Kasumi-1 (cell line): ENCODE results near the gene SEC24B.
"Not testable (repeated sequence)": the region's sequence is repeated elsewhere in the genome, so short reads cannot be mapped to it uniquely, and the experiment has no call there.

Experiments
- DNase-seq, 2 experiments: peaks; one replicate each; lab custom pipeline; 2025; lab: John Stamatoyannopoulos, UW

Gene SEC24B

GRCh38 chr4:109506890-109507289 is 73.3 kb downstream of the SEC24B start:
- no peak for DNase-seq

DNA sequence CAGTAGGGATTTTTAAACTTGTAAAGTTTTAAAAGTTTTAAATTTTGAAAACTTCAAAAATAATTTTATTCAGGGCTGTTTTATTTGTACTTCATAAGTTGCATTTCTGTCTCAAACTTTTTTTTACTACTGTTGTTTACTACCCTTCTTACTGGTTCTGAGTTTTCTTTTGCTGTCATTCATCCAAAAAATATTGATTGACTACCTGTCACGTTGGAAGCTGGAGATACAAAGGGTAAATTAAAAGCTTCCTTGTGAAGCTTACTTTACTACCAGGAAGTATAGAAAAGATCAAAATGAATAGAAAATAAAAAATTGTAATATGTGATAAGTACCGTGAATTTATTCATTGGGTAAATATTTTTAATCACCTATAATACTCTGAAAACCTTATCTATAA is 77.1 kb downstream of the SEC24B start:
- DNase-seq, result no peak

- no peak for DNase-seq
These were observed 77.8 kb downstream of the SEC24B start for GRCh38 chr4:109511414-109511813.

- not testable (repeated sequence) for DNase-seq
These were observed 79.8 kb downstream of the SEC24B start for GRCh38 chr4:109513368-109513767.

DNA sequence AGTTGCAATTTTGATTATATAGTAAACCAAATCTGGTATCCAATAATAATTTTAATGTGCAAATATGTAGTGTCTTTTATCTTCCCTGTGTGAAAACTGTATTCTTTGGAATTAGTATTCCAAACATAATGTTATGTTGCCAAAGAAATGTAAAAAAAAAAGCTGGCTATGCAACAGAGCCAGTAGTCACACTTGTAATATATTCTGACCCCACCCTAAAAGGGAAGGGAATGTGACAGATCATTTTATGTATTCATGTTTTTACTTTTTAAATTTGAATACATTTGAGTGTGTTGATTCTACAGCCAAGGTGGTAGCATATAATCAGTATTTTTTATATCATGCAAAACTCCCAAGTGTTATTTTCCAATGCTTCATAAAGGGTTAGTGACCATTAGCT is 98.6 kb downstream of the SEC24B start:
- no peak for DNase-seq

DNA sequence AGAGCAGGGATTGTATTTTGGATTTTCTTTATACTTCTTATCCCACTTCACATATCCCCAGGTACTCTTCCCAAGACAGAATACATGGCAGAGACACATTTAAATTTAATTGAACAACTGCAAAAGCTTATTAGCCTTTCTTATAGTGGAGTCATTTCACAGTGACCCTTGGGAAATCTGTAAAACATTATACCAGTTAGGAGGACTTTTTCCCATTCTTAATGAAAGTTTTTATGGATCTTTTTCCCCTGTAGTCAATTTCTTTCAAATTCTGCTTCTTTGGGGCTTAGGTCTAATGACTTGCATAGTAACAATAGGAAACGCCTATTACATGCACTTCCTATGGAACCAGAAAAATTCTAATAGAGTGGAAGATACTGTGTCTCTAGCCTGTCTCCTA is 111.8 kb downstream of the SEC24B start:
- DNase-seq, result no peak

DNA sequence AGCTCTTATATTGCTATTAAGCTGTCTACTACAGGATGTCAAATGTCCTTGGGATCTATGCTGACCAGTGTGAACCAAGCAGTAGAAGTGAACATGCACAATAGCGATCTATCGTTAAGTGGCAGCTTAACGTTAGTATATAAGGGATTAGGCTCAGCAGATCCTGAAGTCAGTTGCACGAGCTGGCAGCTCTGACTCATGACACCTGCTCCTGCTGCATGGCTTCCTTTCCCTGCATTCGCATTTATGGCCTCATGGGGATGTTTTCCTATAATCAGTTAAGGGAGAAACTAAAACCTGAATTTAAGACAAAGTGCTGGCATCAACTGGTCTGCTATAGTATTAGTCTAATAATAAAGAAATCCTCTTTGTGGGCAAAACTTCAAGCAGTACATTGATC is 113.8 kb downstream of the SEC24B start:
- no peak for DNase-seq

GRCh38 chr4:109548655-109549054 is 115.0 kb downstream of the SEC24B start:
- peak; percentile 72 to 85 for DNase-seq

- DNase-seq, result no peak
These were observed 118.6 kb downstream of the SEC24B start for GRCh38 chr4:109552237-109552636.

GRCh38 chr4:109553130-109553529 is 119.5 kb downstream of the SEC24B start:
- DNase-seq, result no peak

DNA sequence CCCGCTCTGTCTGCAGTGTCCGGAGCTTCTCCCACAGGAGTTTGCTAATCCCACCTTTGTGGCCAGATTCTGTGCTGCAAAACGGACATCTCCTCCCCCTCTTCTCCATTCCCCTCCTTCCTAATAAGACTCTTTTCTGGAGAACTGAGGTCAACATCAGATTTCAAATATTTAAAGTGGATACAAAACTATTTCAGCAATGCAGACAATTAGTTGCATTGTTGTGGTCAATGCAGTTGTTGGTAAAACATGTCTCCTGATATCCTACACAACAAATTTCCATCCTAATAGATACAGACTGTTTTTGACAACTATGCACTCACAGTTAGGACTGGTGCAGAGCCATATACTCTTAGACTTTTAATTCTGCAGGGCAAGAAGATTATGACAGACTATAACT is 121.4 kb downstream of the SEC24B start:
- no peak for DNase-seq

- no peak for DNase-seq
These were observed 123.8 kb downstream of the SEC24B start for GRCh38 chr4:109557433-109557832.

GRCh38 chr4:109558095-109558494 is 124.5 kb downstream of the SEC24B start:
- not testable (repeated sequence) for DNase-seq

- DNase-seq, result no peak
These were observed 126.0 kb downstream of the SEC24B start for GRCh38 chr4:109559625-109559982.

DNA sequence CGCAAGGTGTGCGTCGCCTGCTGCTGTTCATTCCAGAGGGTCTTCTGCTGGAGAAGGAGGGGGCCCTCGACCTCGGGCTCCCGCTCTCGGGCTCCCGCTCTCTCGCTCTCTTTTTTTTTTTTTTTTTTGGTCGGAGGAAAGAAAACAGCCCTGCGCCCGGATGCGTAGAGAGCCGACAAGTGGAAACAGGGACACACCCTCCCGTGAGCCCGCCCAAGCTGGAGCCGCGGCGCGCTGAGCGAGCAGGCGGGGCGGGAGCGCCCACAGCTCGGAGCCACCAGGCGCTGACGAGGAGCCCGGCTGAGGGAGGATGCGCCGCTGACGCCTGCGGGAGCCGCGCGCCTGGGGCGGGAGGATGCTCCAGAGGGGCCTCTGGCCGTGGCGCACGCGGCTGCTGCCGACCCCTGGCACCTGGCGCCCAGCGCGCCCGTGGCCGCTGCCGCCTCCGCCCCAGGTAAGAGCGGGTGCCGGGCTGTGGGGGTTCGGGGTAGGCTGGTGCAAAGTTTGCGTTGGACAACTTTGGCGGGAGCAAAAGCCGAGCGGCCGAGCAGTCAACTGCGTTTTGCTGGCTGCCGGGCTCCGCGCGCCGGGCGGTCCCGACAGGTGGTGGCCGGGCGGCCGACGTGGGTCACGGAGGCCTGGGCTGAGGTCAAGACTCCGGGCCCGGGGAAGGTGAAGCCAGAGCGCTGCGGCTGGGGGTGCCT is 126.5 kb downstream of the SEC24B start, which contains the start of gene MCUB:
Gene MCUB (plus strand): TSS at position 264 of the 704 bp plus-strand sequence. CDS start 92 bp downstream, at position 356.
- DNase-seq, result peak; percentile 79 to 85

DNA sequence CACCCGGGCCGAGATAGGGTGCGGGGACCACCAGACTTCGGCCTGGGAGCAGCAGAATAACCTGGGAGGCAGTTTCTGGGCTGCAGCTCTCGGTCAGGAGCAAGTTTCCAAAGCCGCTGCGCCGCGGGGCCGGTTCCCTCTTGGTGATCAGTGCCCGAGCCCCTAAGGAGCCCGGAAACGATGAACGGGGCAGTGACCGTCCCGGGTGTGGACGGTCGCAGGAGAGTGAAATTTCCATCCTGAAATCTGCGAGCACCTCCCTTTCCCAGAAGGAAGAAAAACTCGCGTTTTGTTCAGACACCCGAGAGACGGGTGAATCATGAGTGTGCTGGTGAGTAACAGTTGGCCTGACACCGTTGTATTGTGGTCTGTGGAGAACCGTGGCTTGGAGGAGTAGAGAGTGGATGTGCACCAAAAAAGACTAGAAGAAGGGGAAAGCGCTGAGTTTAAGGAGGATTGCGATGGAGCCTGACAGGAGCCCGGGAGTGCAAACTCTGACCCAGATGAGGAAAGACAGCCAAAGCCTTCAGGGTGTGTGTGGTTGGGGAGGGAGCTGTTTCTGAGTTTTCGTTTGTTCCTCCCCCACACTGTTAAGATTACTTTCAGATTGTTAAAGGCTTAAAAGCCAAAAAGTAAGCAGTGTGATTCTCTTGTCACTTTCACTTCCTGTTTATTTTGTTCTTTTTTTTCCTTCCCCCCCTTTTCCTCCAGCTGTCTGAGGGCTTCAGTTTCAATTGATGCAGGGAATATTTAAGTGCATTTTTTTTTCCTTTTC is 127.3 kb downstream of the SEC24B start:
- DNase-seq, result peak; percentile 56 to 60

DNA sequence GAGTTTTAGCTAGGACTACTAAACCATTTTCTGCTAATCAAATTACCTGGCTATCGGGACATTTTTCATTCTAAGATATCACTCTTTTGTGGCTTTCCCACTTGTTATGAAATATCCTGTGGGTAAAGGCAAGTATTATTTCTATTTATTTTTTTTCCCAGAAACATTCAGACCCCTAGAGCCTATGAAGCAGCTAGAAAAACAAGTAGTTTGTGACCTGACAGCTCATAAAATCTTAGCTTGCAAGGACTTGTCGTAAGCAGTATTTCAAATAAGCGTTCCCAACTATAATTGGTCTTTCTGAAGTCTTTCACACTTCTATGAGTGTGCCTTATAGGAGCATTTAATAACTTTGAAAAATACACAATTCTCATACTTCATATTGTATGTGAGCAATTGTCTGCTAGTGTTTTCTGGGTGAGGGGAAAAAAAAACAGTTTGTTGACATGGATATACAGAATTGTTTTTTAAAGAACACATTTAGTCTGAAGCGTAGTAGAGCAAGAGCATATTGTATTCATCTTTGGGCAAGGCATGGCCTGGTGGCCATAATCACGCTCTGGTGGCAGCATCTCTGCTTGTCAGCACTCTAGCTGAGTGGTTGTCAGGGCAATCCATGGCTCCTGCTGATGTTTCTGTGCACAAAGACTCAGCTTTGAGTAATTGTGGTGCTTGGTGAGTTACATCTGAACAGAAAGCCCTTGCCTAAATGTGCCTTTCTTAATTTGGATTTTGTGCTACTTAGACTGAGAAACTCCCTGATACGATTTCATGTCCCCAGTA is 129.0 kb downstream of the SEC24B start:
- DNase-seq, result no peak

DNA sequence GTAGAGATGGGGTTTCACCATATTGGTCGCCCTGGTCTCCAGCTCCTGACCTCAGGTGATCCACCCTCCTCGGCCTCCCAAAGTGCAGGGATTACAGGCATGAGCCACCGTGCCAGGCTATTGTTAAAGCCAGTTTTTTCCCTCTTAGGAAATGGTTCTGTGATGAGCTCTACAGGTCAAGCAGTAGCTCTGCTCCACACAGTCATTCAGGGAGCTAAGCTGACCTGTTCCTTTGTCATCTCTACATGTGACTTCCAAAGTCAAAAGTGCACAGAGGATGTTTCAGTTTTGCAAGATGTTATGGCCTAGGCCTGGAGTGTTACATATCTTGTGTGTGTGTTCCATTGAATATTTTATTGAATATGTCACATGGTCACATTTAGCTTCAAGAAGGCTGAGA is 137.9 kb downstream of the SEC24B start:
- no peak for DNase-seq

DNA sequence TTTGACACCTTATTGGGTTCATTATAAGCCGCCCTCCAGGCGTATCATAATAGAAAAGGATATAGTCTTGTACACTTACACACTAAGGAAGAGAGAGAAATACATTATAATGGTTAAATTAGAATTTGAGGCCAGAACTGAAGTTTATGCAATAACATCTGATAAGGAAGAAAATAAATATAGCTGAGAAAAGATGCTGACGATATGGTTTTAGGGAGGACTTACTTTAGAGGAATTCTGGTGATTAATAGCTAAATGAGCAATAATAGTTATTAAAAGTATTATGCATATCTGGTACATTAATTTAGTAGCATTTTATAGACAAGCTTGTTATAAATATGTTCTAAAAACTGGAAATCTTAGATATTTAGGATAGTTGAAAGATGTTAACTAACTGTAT is 138.5 kb downstream of the SEC24B start:
- DNase-seq, result no peak

DNA sequence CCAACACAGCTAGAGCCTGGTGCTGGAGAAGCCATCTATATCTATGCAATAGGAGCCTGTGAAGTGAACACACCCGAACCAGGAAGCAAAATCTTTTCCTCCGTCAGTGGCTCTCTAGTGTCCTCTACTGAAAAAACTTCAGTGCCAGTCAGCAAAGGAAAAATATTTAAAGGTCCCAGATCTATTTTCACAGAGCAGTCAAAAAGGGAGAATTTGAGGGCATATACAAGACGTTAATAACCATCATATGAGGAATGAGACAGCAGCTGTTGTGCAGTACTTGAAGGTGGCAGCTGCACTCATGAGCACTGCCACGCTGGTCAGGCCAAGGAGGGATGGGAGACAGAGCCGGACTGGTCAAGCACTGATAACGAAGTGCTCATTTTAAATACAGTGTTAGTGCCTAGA is 140.8 kb downstream of the SEC24B start:
- DNase-seq, result peak; percentile 82 to 85

DNA sequence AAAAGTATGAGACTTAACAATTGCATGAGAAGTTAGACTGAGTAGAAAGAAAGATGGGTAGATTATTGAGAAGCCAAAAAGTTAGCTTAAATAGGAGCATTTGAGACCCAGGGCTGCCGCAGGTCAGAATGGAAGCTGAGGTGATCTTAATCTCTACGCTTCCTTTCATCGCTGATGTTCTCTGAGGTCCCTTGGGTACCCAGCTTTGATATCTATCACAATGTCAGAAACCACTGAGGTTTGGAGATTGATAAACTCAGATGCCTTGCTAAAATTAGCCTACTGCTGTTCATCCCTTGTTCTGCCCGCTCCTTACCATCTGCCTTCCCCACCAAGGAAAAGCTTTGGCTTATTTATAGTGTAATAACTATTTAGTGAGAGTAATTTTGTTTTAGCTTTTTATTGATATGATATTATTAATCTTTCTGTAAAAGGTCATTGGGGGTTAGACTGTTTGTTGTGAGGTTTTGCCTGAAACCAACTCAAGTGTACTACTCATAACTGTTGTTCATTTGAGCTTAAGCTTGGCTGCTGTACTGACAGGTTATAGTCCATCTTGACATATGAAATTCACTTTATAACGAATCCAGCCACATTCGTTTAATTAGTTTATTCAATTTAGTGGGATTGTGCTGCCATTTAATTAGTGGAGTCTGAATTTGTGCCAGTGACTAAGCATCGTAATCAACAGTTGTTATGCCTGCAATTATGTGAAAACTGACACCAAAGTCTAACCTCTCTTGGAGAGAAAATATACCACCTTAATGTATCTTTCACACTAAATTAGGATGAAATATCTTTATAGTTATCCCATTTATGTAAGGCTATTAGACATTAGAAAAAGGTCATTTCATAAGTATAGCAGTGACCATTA is 141.6 kb downstream of the SEC24B start:
- DNase-seq, result no peak

DNA sequence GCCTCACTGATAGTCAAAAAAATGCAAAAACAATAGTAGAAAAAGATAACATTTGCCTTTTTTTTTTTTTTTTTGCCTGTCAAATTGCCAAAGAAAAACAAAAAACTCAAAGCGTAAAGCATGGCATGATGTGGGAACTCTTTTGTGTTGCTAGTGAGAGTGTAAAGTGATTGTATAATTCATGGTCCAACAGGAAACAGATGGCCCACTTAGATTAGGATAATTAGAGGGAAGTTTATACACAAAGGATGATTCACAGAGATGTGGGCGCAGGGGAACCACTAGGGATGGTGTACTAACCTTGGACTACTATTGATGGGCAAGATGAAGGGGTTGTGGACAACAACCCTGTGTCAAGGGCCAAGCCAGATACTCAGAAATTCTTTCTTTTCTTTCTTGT is 142.8 kb downstream of the SEC24B start:
- peak; percentile 86 to 89 for DNase-seq
